ENCODE results near the gene STAB1. TPM values are rescaled to one million over a fixed set of nuclear protein-coding genes. Genes with fewer than 3 reads are reported as not detected.

STAB1 gene
- total RNA-seq, 1 donor from 2014 or later = 866 TPM

DNA sequence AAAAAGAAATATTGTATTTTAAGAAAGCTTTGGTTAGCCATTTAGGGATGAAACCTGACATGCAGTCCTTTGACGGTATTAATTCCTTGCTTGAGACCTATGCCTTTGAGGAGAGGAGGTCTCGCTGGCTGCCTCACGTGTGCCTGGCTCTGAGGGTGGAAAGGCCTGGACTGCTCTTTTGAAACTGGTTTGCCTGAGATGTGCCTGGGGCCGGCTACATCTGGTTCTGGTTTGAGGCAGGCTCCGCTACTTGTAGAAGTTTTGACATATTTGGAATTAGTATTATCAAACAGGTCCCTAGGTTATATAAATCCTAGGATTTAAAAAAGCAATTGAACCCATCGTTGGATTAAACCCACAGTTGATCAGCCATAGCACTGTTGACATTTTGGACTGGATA, 33.3 kb upstream of the STAB1 start:
- peaks cover 6% of the 10 kb centered on the region for H3K27me3 Mint-ChIP-seq (ENCODE audit: unreplicated experiment)
- TF ChIP-seq, protein P1, sequence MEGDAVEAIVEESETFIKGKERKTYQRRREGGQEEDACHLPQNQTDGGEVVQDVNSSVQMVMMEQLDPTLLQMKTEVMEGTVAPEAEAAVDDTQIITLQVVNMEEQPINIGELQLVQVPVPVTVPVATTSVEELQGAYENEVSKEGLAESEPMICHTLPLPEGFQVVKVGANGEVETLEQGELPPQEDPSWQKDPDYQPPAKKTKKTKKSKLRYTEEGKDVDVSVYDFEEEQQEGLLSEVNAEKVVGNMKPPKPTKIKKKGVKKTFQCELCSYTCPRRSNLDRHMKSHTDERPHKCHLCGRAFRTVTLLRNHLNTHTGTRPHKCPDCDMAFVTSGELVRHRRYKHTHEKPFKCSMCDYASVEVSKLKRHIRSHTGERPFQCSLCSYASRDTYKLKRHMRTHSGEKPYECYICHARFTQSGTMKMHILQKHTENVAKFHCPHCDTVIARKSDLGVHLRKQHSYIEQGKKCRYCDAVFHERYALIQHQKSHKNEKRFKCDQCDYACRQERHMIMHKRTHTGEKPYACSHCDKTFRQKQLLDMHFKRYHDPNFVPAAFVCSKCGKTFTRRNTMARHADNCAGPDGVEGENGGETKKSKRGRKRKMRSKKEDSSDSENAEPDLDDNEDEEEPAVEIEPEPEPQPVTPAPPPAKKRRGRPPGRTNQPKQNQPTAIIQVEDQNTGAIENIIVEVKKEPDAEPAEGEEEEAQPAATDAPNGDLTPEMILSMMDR (IDR thresholded peaks at IDR 0.05; ENCODE audit: unreplicated experiment) = no peak
- no peak overlapping the region for H3K4me3 Mint-ChIP-seq (ENCODE audit: unreplicated experiment)
- peaks cover 32% of the 10 kb centered on the region for H3K36me3 Mint-ChIP-seq (ENCODE audit: low read depth, unreplicated experiment)
- peaks cover 14% of the 10 kb centered on the region for H3K4me1 Mint-ChIP-seq (ENCODE audit: unreplicated experiment)
- no peaks in the 10 kb centered on the region for H3K9me3 Mint-ChIP-seq (ENCODE audit: unreplicated experiment)
- no peak for DNase-seq (ENCODE audit: low spot score)
- H3K27ac Mint-ChIP-seq (ENCODE audit: unreplicated experiment) = no peak overlapping the region

DNA sequence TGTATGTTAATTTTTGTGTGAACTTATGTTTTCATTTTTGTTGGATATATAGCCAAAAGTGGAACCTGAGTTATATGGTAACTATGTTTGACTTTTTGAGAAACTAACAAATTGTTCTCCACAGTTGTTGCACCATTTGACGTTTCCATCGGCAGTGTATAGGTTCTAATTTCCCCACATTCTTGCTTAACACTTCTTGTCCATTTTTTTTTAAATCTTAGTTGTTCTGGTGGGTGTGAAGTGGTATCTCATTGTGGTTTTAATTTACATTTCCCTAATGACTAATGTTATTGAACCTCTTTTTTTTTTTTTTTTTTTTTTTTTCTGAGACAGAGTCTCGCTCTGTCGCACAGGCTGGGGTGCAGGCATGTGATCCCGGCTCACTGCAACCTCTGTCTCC, 31.7 kb upstream of the STAB1 start:
- DNase-seq (ENCODE audit: low spot score) = no peak
- Mint-ChIP-seq H3K4me1 (ENCODE audit: unreplicated experiment) (peaks cover 4% of the 10 kb centered on the region), H3K9me3 (ENCODE audit: unreplicated experiment) (no peaks in the 10 kb centered on the region), H3K4me3 (ENCODE audit: unreplicated experiment) (no peak overlapping the region), H3K27me3 (ENCODE audit: unreplicated experiment) (peaks cover 2% of the 10 kb centered on the region), H3K27ac (ENCODE audit: unreplicated experiment) (no peak overlapping the region), H3K36me3 (ENCODE audit: low read depth, unreplicated experiment) (peaks cover 24% of the 10 kb centered on the region)
- TF ChIP-seq, protein P1 (IDR thresholded peaks at IDR 0.05; ENCODE audit: unreplicated experiment) = no peak

DNA sequence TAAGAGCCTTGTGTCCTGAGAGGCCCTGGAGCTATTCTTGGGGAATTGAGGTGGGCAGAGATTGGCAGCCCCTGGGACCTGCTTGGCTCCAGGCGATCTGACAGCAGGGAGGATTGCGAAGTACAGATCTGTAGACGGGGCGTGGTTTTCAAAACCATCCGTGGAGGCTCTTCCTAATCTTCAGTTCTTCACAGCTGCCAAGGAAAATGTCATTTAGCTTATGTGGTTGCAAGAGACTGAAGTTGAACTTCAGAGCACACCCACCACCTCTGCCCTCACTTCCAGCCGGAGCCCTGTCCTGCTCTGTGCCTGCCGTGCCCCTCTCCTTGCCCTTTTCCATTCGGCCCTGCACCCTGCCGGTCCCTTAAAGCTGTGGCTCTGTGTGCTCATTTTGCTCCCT, 26.8 kb upstream of the STAB1 start:
- Mint-ChIP-seq H3K4me1 (ENCODE audit: unreplicated experiment) (peaks cover 26% of the 10 kb centered on the region), H3K9me3 (ENCODE audit: unreplicated experiment) (no peaks in the 10 kb centered on the region), H3K36me3 (ENCODE audit: low read depth, unreplicated experiment) (peaks cover 36% of the 10 kb centered on the region), H3K27me3 (ENCODE audit: unreplicated experiment) (peaks cover 4% of the 10 kb centered on the region), H3K27ac (ENCODE audit: unreplicated experiment) (peak overlapping the region; percentile 76), H3K4me3 (ENCODE audit: unreplicated experiment) (peak overlapping the region; percentile 56)
- TF ChIP-seq, protein P1 (IDR thresholded peaks at IDR 0.05; ENCODE audit: unreplicated experiment) = no peak
- no peak for DNase-seq (ENCODE audit: low spot score)

DNA sequence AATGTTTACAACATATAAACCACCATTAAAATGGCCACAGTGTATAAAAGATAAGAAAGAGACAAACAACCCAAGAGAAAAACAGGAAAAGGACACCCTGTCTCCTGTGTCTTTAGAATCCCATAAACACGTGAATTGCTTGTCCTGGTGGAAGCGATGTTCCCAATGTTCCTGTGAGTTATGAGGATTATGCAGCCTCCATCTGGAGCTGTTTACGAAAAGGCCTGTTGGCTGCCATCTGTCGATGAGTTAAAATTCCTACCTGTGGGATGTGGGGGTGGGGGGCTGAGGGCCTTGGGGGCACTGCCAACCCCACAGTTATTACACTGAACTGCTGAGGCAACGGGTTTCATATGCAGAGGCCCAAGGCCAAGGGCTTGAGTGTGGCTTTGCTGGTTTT, 26.1 kb upstream of the STAB1 start:
- H3K4me3 Mint-ChIP-seq (ENCODE audit: unreplicated experiment) = no peak overlapping the region
- TF ChIP-seq, protein P1 (IDR thresholded peaks at IDR 0.05; ENCODE audit: unreplicated experiment) = no peak
- peaks cover 8% of the 10 kb centered on the region for H3K27me3 Mint-ChIP-seq (ENCODE audit: unreplicated experiment)
- H3K27ac Mint-ChIP-seq (ENCODE audit: unreplicated experiment) = peak overlapping the region; percentile 76
- peaks cover 26% of the 10 kb centered on the region for H3K4me1 Mint-ChIP-seq (ENCODE audit: unreplicated experiment)
- H3K9me3 Mint-ChIP-seq (ENCODE audit: unreplicated experiment) = no peaks in the 10 kb centered on the region
- peaks cover 40% of the 10 kb centered on the region for H3K36me3 Mint-ChIP-seq (ENCODE audit: low read depth, unreplicated experiment)
- DNase-seq (ENCODE audit: low spot score) = no peak

DNA sequence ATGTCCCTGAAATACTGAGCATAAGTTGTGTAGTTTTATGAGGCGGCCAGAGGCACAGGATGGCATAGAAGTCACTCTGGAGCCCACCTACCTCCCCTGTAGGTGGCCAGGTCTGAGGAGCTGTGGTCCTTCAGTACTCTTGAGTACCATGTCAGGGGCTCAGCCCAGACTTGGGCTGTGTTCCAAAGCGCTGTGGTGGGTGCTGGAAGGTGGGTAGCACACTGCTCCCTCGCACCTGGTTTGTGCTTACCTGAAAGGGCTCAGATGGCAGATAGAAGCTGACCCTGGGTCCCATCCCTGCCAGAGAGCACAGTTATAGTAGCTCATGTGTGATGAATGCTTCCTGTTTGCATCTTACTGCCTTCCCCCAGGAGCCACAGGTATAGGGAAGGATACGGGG, 24.2 kb upstream of the STAB1 start:
- H3K4me3 Mint-ChIP-seq (ENCODE audit: unreplicated experiment) = no peak overlapping the region
- H3K36me3 Mint-ChIP-seq (ENCODE audit: low read depth, unreplicated experiment) = peaks cover 39% of the 10 kb centered on the region
- H3K27me3 Mint-ChIP-seq (ENCODE audit: unreplicated experiment) = peaks cover 9% of the 10 kb centered on the region
- H3K4me1 Mint-ChIP-seq (ENCODE audit: unreplicated experiment) = peaks cover 26% of the 10 kb centered on the region
- TF ChIP-seq, protein P1 (IDR thresholded peaks at IDR 0.05; ENCODE audit: unreplicated experiment) = no peak
- DNase-seq (ENCODE audit: low spot score) = no peak
- H3K27ac Mint-ChIP-seq (ENCODE audit: unreplicated experiment) = no peak overlapping the region
- no peaks in the 10 kb centered on the region for H3K9me3 Mint-ChIP-seq (ENCODE audit: unreplicated experiment)
